ENCODE results near the gene DPYD.

Gene DPYD

DNA sequence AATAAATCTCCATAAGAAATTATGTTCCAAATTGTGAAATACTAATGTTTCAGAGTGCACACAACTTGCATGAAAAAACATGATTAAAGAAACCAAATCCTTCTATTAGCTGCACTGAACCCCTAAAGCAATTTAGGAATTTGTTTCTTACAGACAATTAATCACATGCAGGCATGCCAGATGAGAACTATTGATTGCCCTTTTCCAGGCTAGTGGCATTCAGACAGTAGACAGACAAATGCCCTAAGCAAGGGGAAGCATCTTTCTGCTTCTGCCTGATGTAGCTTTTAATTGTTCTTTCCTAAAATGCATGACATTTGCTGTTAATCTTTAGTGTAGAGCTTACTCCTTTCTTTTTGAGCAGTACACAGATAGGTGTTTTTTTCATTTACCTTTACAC is 229.5 kb downstream of the DPYD start:
- TF ChIP-seq, protein P1, sequence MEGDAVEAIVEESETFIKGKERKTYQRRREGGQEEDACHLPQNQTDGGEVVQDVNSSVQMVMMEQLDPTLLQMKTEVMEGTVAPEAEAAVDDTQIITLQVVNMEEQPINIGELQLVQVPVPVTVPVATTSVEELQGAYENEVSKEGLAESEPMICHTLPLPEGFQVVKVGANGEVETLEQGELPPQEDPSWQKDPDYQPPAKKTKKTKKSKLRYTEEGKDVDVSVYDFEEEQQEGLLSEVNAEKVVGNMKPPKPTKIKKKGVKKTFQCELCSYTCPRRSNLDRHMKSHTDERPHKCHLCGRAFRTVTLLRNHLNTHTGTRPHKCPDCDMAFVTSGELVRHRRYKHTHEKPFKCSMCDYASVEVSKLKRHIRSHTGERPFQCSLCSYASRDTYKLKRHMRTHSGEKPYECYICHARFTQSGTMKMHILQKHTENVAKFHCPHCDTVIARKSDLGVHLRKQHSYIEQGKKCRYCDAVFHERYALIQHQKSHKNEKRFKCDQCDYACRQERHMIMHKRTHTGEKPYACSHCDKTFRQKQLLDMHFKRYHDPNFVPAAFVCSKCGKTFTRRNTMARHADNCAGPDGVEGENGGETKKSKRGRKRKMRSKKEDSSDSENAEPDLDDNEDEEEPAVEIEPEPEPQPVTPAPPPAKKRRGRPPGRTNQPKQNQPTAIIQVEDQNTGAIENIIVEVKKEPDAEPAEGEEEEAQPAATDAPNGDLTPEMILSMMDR (IDR thresholded peaks at IDR 0.05; ENCODE audit: low read depth, low read length), result no peak

DNA sequence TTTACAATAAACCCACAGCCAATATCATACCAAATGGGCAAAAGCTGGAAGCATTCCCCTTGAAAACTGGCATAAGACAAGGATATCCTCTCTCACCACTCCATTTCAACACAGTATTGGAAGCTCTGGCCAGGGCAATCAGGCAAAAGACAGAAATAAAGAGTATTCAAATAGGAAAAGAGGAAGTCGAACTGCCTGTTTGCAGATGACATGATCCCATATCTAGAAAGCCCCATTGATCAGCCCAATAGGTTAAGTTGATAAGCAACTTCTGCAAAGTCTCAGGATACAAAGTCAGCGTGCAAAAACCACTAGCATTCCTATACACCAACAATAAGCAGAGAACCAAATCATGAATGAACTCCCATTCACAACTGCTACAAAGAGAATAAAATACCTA is 235.5 kb downstream of the DPYD start:
- TF ChIP-seq, protein P1 (IDR thresholded peaks at IDR 0.05; ENCODE audit: low read depth, low read length), result no peak
- in situ Hi-C loops (cut with HindIII; ENCODE audit: low sequenced_read_pairs), result no loop called here
- DNase-seq (ENCODE audit: low read depth, low spot score), result no peak
- no peak overlapping the region for H3K4me3 ChIP-seq (ENCODE audit: low read depth, low read length)

More for the DNA sequence above, 229.5 kb downstream of the DPYD start:
- in situ Hi-C loops (cut with HindIII; ENCODE audit: low sequenced_read_pairs), result no loop called here
- no peak overlapping the region for H3K4me3 ChIP-seq (ENCODE audit: low read depth, low read length)
- DNase-seq (ENCODE audit: low read depth, low spot score), result no peak

DNA sequence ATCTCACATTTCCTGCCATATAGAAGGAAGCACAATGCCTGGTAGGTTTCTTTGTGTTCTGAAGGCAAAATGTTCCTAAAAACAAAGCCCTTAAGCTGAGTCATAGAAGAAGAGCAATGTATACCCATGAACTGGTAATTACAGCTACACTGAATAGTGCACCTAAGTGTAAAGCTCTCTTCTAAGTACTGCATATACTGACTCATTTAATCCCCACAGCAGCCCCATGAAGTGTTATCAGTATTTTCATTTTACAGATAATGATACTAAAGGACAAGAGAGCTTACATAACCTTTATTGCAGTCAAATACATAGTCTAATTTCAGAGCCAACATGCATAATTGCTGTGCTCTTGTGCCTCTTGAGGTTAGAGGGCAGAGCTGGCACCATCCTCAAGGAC is 239.9 kb downstream of the DPYD start:
- in situ Hi-C loops (cut with HindIII; ENCODE audit: low sequenced_read_pairs), result no loop called here
- DNase-seq (ENCODE audit: low read depth, low spot score), result no peak
- TF ChIP-seq, protein P1 (IDR thresholded peaks at IDR 0.05; ENCODE audit: low read depth, low read length), result no peak
- H3K4me3 ChIP-seq (ENCODE audit: low read depth, low read length), result no peak overlapping the region

DNA sequence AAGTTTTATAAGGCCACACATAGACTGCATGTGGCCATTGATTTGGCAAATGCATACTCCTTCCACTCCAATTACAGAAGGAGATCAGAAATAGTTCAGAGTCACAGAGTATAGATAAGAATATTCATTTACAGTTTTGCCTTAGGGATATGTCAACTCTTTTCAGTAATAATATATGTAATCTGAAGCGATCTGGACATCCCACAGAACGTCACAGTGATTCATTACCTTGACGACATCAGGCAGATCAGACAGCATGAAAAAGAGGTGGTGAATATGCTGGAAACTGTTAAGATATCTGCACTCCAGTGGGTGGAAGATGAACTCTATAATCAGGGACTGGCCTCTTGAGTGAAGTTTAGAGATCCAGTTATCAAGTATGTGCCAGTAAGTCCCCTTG is 240.4 kb downstream of the DPYD start:
- in situ Hi-C loops (cut with HindIII; ENCODE audit: low sequenced_read_pairs), result no loop called here
- H3K4me3 ChIP-seq (ENCODE audit: low read depth, low read length), result no peak overlapping the region
- TF ChIP-seq, protein P1 (IDR thresholded peaks at IDR 0.05; ENCODE audit: low read depth, low read length), result no peak
- no peak for DNase-seq (ENCODE audit: low read depth, low spot score)

DNA sequence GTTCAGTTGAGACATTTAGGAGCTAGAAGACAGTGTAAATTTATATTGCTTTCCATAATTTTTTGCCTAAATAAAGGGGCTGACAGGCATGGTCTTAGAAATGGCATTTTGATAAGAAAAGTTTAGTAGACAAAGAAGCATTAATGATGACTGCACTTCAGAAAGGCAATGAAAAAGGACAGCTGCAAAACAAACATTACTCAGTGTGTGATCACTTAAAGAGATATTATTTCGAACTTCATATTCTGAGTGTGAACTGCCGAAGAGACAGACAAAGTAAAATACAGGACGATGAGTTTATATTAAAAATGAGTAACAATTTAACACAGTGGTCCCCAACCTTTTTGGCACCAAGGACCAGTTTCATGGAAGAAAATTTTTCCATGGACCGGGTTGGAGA is 243.1 kb downstream of the DPYD start:
- in situ Hi-C loops (cut with HindIII; ENCODE audit: low sequenced_read_pairs), result no loop called here
- DNase-seq (ENCODE audit: low read depth, low spot score), result no peak
- no peak overlapping the region for H3K4me3 ChIP-seq (ENCODE audit: low read depth, low read length)
- TF ChIP-seq, protein P1 (IDR thresholded peaks at IDR 0.05; ENCODE audit: low read depth, low read length), result no peak

DNA sequence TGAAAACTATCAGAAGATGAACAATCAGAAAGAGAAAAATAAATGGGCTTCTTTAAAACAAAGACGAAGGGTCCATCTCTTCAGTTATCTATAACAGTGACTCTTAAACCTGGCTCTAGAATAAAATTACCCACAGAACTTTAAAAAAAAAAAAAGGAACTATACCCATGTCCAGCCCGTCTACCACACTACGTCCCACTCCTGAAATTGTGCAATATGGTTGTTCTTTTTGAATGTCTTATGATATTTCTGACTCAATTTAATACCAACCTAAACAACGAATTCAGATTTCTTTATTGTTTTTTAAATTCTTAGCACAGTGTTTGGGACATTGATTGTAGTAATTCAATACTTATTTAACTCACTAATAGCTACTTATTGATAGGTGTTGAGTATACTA is 246.3 kb downstream of the DPYD start:
- no peak overlapping the region for H3K4me3 ChIP-seq (ENCODE audit: low read depth, low read length)
- TF ChIP-seq, protein P1 (IDR thresholded peaks at IDR 0.05; ENCODE audit: low read depth, low read length), result no peak
- in situ Hi-C loops (cut with HindIII; ENCODE audit: low sequenced_read_pairs), result no loop called here
- no peak for DNase-seq (ENCODE audit: low read depth, low spot score)

DNA sequence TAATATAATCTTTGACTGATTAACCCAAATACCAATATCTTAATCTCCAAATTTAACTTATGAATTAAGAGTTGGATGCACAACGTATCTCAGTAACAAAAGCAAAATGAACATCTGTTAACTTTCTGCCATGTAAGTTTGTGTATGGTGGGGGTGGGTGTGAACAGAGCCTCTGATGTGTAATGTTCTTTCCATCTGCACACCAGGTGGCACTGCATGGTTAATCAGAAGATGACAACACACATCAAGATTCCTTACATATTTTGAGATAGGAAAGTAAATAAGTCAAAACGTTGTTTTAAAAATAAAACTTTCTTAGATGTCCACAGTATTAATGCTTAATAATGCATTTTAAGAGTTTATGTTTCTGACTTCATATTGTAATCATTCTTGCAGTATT is 251.9 kb downstream of the DPYD start:
- in situ Hi-C loops (cut with HindIII; ENCODE audit: low sequenced_read_pairs), result no loop called here
- TF ChIP-seq, protein P1 (IDR thresholded peaks at IDR 0.05; ENCODE audit: low read depth, low read length), result peak; percentile 29
- H3K4me3 ChIP-seq (ENCODE audit: low read depth, low read length), result no peak overlapping the region
- peak; percentile 38 for DNase-seq (ENCODE audit: low read depth, low spot score)
